Activated CD4-positive, alpha-beta T cell treated with anti-CD3 and anti-CD28 coated beads, Interleukin-10, Interleukin-2, amounts not matched to agents 100 ng/mL and 50 ng/mL, durations not matched to agents 16 hours and 8 hours (primary cell): Measurements from ENCODE around the gene C12orf56.
"Not testable (repeated sequence)": the region's sequence is repeated elsewhere in the genome, so short reads cannot be mapped to it uniquely, and the experiment has no call there.

Experiments
- DNase-seq: peaks from one replicate; pipeline ENCODE4 v3.0.0-alpha.2; 2020

The C12orf56 gene

DNA sequence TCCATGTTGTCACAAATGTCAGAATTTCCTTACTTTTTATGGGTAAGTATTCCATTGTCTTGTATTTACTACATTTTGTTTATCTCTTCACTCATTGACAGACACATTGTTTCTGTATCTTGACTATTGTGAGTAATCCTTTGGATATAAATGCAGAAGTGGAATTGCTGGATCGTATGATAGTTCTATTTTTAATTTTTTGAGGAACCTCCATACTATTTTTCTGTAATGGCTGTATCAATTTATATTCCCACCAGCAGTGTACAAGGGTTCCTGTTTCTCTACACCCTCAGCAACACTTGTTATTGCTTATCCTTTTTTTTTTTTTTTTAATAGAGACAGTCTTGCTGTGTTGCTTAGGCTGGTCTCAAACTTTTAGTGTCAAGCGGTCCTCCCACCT is 164.9 kb downstream of the C12orf56 start:
- DNase-seq = no peak

DNA sequence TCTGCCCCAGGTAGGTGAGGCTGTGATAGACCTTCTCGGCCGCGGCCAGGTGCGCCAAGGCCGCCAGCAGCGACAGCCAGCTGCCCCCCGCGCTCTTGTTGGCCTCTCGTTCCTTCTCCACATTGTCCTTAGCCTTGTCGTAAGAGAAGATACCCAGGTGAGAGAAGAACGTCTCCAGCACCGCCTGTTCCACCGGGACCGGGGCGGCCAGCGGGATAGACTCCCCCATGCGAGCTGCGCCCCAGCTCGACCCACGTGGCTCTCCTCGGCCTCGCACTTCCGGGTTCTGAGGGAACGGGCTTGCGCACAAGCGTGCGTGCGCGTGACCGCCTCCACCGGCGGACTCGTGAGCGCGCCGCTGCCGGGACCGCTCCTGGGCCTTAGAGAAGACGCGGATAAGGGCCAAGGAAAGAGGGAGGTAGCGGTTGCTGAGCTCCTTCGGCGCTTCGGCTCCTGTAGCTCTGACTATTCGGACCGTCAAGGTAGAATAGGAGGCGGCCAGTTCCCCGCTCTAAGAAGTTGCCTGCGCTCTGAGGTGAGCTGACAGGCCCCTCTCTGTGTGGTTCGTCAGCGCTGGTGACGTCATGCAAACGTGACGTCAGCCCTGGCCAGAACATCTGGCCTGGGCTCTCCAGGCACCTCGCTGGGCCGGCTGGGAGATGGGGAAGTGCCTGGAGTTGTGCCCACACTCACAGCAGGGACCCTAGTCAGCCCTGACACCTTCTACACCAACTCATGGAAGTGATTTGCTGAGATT is 168.4 kb downstream of the C12orf56 start, which contains the start of gene KICS2:
Gene KICS2 (minus strand): TSS at position 288 of the 757 bp plus-strand sequence. CDS start 59 bp downstream, at position 229.
- peak; percentile 94 for DNase-seq

DNA sequence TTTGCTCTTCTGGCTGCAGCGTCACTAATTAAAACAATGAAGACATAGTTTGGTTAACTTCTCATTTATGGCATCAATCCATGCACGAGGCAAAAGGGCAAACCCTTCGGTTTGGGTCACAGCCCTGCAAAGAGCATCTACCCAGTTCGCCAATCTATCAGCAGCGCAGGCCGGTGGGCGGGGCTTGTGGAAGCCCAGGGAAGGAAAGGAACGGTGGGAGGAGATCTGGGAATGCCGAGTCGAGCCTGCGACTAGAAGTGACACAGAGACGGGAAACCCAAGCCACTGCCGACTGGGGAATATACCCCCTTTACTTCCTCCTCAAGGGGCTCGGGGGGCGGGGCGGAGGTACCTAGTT is 168.9 kb downstream of the C12orf56 start:
- DNase-seq = peak; percentile 58

DNA sequence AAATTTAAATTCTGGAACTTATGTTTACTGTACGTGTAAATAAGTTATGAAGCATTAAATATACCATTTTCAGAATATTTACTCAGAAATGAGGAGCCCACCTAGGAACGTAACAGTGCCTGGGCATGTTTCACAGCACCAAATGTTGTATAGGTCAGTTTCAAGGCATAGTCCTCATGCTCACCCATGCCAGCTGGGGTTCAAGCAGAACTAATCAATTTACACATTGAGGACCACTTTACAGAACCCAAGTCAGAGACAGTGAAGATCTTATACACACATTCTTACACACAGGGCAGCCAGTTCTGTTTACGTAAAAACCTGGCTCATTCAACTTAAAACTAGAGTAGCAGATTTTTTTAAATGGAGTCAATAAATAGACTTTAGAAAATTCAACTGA is 170.5 kb downstream of the C12orf56 start:
- no peak for DNase-seq

DNA sequence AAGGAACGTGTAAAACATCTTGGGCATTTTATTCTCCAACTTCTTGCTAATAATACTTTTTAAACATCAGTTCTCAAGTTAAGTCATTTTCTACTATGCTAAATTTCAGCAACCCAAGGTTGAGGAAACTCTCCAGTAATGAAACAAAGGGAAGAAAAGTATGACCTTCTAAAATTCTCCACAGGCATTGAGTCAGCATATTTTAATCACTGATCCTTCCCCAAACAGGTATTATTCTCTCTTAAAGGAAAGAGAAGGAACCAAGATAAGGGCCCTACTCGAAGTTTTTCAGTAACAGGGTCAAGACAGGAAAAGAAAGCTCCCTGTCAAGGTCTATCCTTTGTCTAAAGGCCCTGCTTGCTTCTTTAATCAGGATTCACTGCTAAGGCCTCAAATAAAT is 171.4 kb downstream of the C12orf56 start:
- no peak for DNase-seq

DNA sequence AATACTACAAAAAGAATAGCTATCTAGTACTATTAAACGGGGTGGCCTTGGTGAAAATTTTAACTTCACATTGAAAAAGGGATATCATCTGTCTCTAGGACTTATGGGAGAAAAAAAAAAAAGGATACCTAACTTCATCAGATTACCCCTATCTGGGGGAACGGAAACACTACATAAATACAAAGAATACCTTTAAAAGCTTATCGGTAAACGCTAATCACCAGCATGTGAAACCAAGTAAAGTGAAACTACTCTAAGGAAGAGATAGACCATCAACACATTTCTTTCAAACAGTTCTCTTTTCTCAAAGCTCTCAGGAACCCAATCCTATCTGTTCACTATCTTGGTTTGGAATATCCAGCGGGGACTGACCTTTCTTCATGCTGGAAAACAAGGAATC is 172.0 kb downstream of the C12orf56 start:
- no peak for DNase-seq

DNA sequence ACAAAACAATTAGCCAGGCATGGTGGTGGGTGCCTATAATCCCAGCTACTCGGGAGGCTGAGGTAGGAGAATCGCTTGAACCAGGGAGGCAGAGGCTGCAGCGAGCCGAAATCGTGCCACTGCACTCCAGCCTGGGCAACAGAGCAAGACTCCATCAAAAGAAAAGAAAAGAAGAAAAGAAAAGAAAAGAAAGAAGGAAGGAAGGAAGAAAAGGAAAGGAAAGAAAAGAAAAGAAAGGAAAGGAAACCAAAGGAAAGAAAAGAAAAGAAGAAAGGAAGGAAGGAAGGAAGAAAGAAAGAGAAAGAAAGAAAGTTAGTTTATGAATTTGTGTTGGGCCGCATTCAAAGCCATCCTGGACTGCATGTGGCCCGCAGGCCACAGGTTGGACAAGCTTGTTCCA is 172.9 kb downstream of the C12orf56 start:
- DNase-seq = not testable (repeated sequence)

DNA sequence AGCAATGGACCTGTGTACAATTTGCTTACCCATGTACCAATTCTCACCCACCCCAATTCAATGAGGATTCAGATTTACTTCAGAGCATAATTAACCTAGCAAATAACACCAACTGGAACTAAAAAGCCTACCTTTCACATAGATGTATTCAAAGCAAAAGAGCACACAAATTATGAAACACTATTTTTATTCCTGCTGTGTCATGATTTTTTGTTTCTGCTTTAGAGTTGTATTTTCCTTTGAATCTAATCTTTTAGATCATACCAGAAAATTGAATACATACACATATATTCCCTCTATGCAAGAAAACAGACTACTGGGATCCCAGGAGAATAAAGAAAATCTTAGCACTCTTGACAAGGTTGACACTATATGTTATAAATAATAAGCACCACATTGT is 174.3 kb downstream of the C12orf56 start:
- no peak for DNase-seq
